H1 (cell line): ENCODE results near the gene CFAP97D2.
A peak's percentile ranks its signal among the peaks of the same experiment; 100 is the strongest.

ENCODE experiments used
- BCL11A ChIP-seq, 2 experiments: IDR thresholded peaks; one replicate each; pipeline ENCODE4 v1.6.1; 2011; ENCODE audit warnings: low read depth in 2 of 2, low read length in 2 of 2, mild to moderate bottlenecking in 2 of 2
- CEBPB ChIP-seq: IDR thresholded peaks from 2 replicates; pipeline ENCODE4 v1.6.1; 2012; ENCODE audit warnings: low read depth, low read length
- CTBP2 ChIP-seq: IDR thresholded peaks from 2 replicates; pipeline ENCODE4 v1.7.0; 2011; ENCODE audit warnings: borderline replicate concordance, mild to moderate bottlenecking, moderate library complexity, mixed read lengths, low read length; ENCODE audit not compliant: insufficient read depth, insufficient read length
- EZH2 ChIP-seq: fragments of 200-600 bp; sonication (generic); IDR thresholded peaks from 2 replicates; pipeline ENCODE4 v1.7.1; 2012; ENCODE audit warnings: low read depth, mild to moderate bottlenecking, moderate library complexity, low read length, inconsistent platforms; ENCODE audit not compliant: severe bottlenecking
- GABPA ChIP-seq: IDR thresholded peaks from 2 replicates; pipeline ENCODE4 v1.6.1; 2011; ENCODE audit warnings: mild to moderate bottlenecking, low read length, moderate library complexity, borderline replicate concordance; ENCODE audit not compliant: insufficient read depth
- POLR2A ChIP-seq, 2 experiments: IDR thresholded peaks; 1 replicate in 1 of 2; 2 replicates in 1 of 2; pipeline ENCODE4 v1.6.1; 2011; ENCODE audit warnings: low read depth in 2 of 2, low read length in 2 of 2, mild to moderate bottlenecking in 2 of 2; ENCODE audit errors: control extremely low read depth in 1 of 2
- POLR2AphosphoS5 ChIP-seq: IDR thresholded peaks from 2 replicates; pipeline ENCODE4 v1.6.1; 2011; ENCODE audit warnings: low read depth, low read length
- POU5F1 ChIP-seq: IDR thresholded peaks from 2 replicates; pipeline ENCODE4 v1.6.1; 2011; ENCODE audit warnings: low read depth, mild to moderate bottlenecking, low read length, moderate library complexity
- SIN3A ChIP-seq, 2 experiments: IDR thresholded peaks in 1 of 2; conservative IDR thresholded peaks in 1 of 2; 2 replicates each; pipeline ENCODE4 v1.6.1; 2011 to 2012; ENCODE audit warnings: low read length in 2 of 2, improper control_type of control experiment in 1 of 2, low read depth in 1 of 2, mild to moderate bottlenecking in 1 of 2
- SUZ12 ChIP-seq: fragments of 200-600 bp; sonication (generic); IDR thresholded peaks from 2 replicates; pipeline ENCODE4 v1.6.1; 2012; ENCODE audit warnings: mild to moderate bottlenecking, inconsistent platforms, low read length, moderate library complexity, mixed read lengths
- TAF1 ChIP-seq: IDR thresholded peaks from 2 replicates; pipeline ENCODE4 v1.6.1; 2011; ENCODE audit warnings: mild to moderate bottlenecking, low read depth, low read length
- TF ChIP-seq, protein P1 (sequence below): IDR thresholded peaks from 2 replicates; pipeline ENCODE4 v1.6.1; 2011; ENCODE audit warnings: low read length, improper control_type of control experiment

DNA sequence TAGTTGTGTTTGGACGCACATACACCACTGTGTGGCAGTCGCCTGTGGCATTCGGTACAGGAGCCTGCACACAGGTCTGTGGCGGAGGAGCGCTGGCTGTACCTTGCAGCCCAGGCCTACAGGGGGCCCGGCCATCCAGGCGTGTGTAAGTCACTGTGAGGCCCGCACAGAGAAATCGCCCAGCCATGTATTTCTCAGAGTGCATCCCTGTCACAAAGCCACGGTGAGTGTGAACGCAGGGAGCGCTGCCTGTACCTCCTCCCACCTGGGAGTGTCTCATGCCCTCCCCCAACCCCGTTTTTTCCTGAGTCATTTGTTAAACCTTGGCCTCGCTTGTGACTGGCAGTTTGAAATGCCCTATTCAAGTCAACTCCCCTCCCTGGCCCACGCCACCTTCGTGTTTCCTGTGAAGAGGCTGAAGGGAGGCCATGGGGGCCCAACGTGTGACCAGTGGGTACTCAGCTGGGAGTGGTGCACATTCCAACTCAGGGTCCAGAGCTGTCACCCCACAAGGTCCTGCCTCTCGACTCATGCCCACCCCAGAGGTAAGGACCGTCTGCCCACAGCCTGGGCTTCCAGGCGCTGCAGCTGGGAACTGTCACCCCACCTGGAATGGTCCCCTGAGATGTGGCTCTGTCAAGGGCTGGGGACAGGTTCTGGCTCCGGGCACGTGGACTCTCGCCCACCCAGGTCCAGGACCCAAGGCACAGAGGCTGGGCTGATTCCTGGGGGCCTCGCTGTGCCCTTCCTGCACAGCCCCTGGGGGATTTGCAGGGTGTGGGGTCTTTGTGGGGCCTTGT is 35.1 kb upstream of the CFAP97D2 start:
- no peak for TF ChIP-seq POU5F1
- TF ChIP-seq BCL11A (IDR thresholded peaks at IDR 0.05; ENCODE audit: low read depth in 2 of 2, low read length in 2 of 2) = no peak
- TF ChIP-seq EZH2 = no peak
- TF ChIP-seq SUZ12 = no peak
- TF ChIP-seq POLR2A (IDR thresholded peaks at IDR 0.05; ENCODE audit: control extremely low read depth in 1 of 2, low read depth in 2 of 2, low read length in 2 of 2) = no peak
- TF ChIP-seq GABPA = 0 out of 2 replicates have a peak, but pooled peaks have one; percentile 27
- TF ChIP-seq POLR2AphosphoS5 = no peak
- no peak for TF ChIP-seq TAF1
- no peak for TF ChIP-seq CEBPB
- TF ChIP-seq, protein P1, sequence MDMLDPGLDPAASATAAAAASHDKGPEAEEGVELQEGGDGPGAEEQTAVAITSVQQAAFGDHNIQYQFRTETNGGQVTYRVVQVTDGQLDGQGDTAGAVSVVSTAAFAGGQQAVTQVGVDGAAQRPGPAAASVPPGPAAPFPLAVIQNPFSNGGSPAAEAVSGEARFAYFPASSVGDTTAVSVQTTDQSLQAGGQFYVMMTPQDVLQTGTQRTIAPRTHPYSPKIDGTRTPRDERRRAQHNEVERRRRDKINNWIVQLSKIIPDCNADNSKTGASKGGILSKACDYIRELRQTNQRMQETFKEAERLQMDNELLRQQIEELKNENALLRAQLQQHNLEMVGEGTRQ = no peak
- TF ChIP-seq CTBP2 = no peak
- TF ChIP-seq SIN3A (conservative IDR thresholded peaks at IDR 0.05 in 1 of 2, IDR thresholded peaks at IDR 0.05 in 1 of 2; ENCODE audit: low read depth in 1 of 2, low read length in 2 of 2) = no peak
